Type B pancreatic cell (in vitro differentiated cells): ENCODE data around the gene TMEM140. TPM values are rescaled to one million over a fixed set of nuclear protein-coding genes. Genes with fewer than 3 reads are reported as not detected.

Source experiments
- DNase-seq: peaks from one replicate; pipeline ENCODE4 v3.0.0; 2021; ENCODE audit warnings: mixed read lengths; ENCODE audit not compliant: unreplicated experiment; ENCODE audit errors: extremely low spot score
- H3K27ac Mint-ChIP-seq: 2 replicates; pipeline ENCODE4 v1.8.0; 2021; ENCODE audit warnings: mild to moderate bottlenecking, mixed read lengths
- H3K27me3 Mint-ChIP-seq: 2 replicates; pipeline ENCODE4 v1.8.0; 2021; ENCODE audit warnings: mixed read lengths
- H3K36me3 Mint-ChIP-seq: 2 replicates; pipeline ENCODE4 v1.8.0; 2021; ENCODE audit warnings: mixed read lengths
- H3K4me1 Mint-ChIP-seq: one replicate; pipeline ENCODE4 v1.8.0; 2021; ENCODE audit warnings: mixed read lengths; ENCODE audit not compliant: unreplicated experiment
- H3K4me3 Mint-ChIP-seq: 2 replicates; pipeline ENCODE4 v1.8.0; 2021; ENCODE audit warnings: mild to moderate bottlenecking, mixed read lengths
- H3K9me3 Mint-ChIP-seq: 2 replicates; pipeline ENCODE4 v1.8.0; 2021; ENCODE audit warnings: mixed read lengths
- CTCF ChIP-seq: fragments of 200-600 bp; sonication (generic); conservative IDR thresholded peaks from 2 replicates; pipeline ENCODE4 v1.5.0; 2021; ENCODE audit warnings: antibody characterized with exemption, mild to moderate bottlenecking
- total RNA-seq: library from RNA; stranded (reverse); gene quantifications from 2 replicates; pipeline ENCODE4 v1.2.1, GENCODE V29; 2021; ENCODE audit warnings: low replicate concordance

The TMEM140 gene
- total RNA-seq, 1 donor from 2014 or later = 0.68 TPM

DNA sequence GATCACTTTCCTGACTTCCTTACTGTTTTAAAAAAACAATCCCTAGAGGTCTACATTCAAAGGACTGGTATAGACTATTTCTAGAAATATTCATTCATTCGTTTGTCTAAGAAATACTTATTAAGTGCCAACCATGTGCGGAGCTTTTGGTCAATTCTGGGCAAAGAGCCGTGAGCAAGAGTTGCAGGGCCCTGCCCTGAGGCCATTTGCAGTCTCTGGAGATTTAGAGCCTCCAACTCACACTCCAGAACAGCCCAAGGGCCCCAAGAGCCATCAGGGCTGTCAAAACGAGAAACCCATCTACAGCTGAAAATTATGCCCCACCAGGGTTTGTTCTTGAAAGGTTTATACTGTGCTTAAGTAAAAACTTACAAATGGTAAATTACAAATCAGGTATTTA, 47.3 kb downstream of the TMEM140 start:
- Mint-ChIP-seq H3K27ac (no peak overlapping the region), H3K4me1 (peaks cover 14% of the 10 kb centered on the region), H3K36me3 (peaks cover 32% of the 10 kb centered on the region), H3K27me3 (no peaks in the 10 kb centered on the region), H3K4me3 (no peak overlapping the region), H3K9me3 (no peaks in the 10 kb centered on the region)
- DNase-seq = no peak
- no peak for TF ChIP-seq CTCF

GRCh38 chr7:135195968-135196629, 48.2 kb downstream of the TMEM140 start:
- no peak for TF ChIP-seq CTCF
- Mint-ChIP-seq H3K4me3 (no peak overlapping the region), H3K36me3 (peaks cover 36% of the 10 kb centered on the region), H3K9me3 (no peaks in the 10 kb centered on the region), H3K4me1 (peaks cover 20% of the 10 kb centered on the region), H3K27me3 (no peaks in the 10 kb centered on the region), H3K27ac (no peak overlapping the region)
- DNase-seq = no peak

- Mint-ChIP-seq H3K9me3 (no peaks in the 10 kb centered on the region), H3K4me3 (no peak overlapping the region), H3K36me3 (peaks cover 34% of the 10 kb centered on the region), H3K4me1 (peaks cover 24% of the 10 kb centered on the region), H3K27ac (no peak overlapping the region), H3K27me3 (no peaks in the 10 kb centered on the region)
- no peak for DNase-seq
- no peak for TF ChIP-seq CTCF
Measured at GRCh38 chr7:135197343-135197742, 49.5 kb downstream of the TMEM140 start.

DNA sequence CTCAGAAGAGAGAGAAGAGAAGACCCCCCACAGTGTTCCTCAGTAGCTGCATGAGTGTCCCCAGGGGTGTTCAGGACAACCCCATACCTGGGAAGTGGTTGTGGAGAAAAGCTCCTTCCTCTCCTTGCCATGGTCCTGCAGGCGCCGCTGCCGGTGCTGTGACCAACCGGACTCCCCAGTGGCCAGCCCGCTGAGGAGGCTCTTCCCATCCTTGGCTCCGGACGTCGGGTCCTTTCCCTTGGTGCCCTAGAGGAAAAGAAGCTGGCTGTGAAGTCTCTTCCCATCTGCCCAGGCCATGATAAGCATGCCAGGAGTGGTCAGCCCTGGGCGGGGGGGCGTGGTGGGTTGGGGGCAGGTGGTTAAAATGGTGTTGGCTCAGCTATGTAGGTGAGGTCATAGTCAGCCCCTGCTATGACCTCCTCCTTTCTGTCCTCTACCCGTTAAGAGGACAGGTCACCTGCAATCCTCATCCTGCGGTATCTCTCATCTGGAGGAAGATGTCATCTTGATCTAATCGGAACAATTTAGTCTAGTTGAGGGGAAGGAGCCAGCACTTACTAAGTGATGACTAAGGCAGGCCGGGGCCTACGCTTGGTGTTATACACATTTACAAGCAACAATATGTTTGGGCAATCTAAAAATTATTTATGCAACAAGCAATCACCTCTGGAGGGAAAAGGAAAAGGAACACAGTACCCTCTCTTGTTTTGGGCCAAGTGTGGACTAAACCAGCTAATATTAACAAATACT, 50.2 kb downstream of the TMEM140 start:
- no peak overlapping the region for H3K4me3 Mint-ChIP-seq
- H3K27ac Mint-ChIP-seq = peak overlapping the region; percentile 34
- H3K27me3 Mint-ChIP-seq = no peaks in the 10 kb centered on the region
- peaks cover 26% of the 10 kb centered on the region for H3K4me1 Mint-ChIP-seq
- peaks cover 27% of the 10 kb centered on the region for H3K36me3 Mint-ChIP-seq
- H3K9me3 Mint-ChIP-seq = no peaks in the 10 kb centered on the region
- DNase-seq = no peak
- TF ChIP-seq CTCF = no peak

- Mint-ChIP-seq H3K27ac (no peak overlapping the region), H3K4me1 (peaks cover 21% of the 10 kb centered on the region), H3K9me3 (no peaks in the 10 kb centered on the region), H3K27me3 (no peaks in the 10 kb centered on the region), H3K36me3 (peaks cover 25% of the 10 kb centered on the region), H3K4me3 (no peak overlapping the region)
- DNase-seq = no peak
- no peak for TF ChIP-seq CTCF
Measured at GRCh38 chr7:135199439-135199838, 51.6 kb downstream of the TMEM140 start.
